Liver (tissue), 9 donors: Measurements from ENCODE around the gene CHD8. TPM values are rescaled to one million over a fixed set of nuclear protein-coding genes. Genes with fewer than 3 reads are reported as not detected.

Experiments
- DNase-seq: peaks from one replicate; pipeline ENCODE4 v3.0.0-alpha.2; 2017; ENCODE audit warnings: low spot score
- H3K27ac ChIP-seq, 2 donors: one replicate each; pipeline ENCODE4 v1.7.0; 2013; ENCODE audit warnings: inconsistent platforms in 2 of 2, low read length in 2 of 2, control low read depth in 1 of 2, low read depth in 1 of 2, mild to moderate bottlenecking in 1 of 2
- H3K27me3 ChIP-seq, 4 donors: one replicate each; pipeline versions ENCODE4 v1.6.1 to v1.7.0; 2013; ENCODE audit warnings: low read length in 3 of 4, inconsistent platforms in 1 of 4, mild to moderate bottlenecking in 1 of 4, moderate library complexity in 1 of 4; ENCODE audit not compliant: control insufficient read depth in 4 of 4, insufficient read depth in 4 of 4
- H3K36me3 ChIP-seq, 4 donors: one replicate each; pipeline versions ENCODE4 v1.6.1 to v1.7.0; 2013; ENCODE audit warnings: low read length in 3 of 4, mild to moderate bottlenecking in 3 of 4, low read depth in 1 of 4, moderate library complexity in 1 of 4; ENCODE audit not compliant: control insufficient read depth in 4 of 4, insufficient read depth in 3 of 4
- H3K4me1 ChIP-seq, 4 donors: one replicate each; pipeline versions ENCODE4 v1.6.1 to v1.7.0; 2013; ENCODE audit warnings: low read length in 3 of 4, mild to moderate bottlenecking in 3 of 4, moderate library complexity in 1 of 4; ENCODE audit not compliant: control insufficient read depth in 4 of 4, insufficient read depth in 4 of 4
- H3K4me3 ChIP-seq, 3 donors: one replicate each; pipeline versions ENCODE4 v1.6.1 to v1.7.0; 2013; ENCODE audit warnings: low read length in 3 of 3, control low read depth in 1 of 3, low read depth in 1 of 3, mild to moderate bottlenecking in 1 of 3
- H3K9ac ChIP-seq, 2 donors: one replicate each; pipeline ENCODE4 v1.7.0; 2013; ENCODE audit warnings: low read length in 2 of 2, mild to moderate bottlenecking in 2 of 2, moderate library complexity in 2 of 2, control low read depth in 1 of 2, low read depth in 1 of 2
- H3K9me3 ChIP-seq, 4 donors: one replicate each; pipeline versions ENCODE4 v1.6.1 to v1.7.0; 2013; ENCODE audit warnings: low read length in 3 of 4; ENCODE audit not compliant: control insufficient read depth in 4 of 4
- EGR1 ChIP-seq, 2 donors: IDR thresholded peaks; 2 replicates each; pipeline ENCODE4 v1.6.1; 2016 to 2018; ENCODE audit warnings: antibody characterized with exemption in 2 of 2, low read depth in 2 of 2
- FOXA1 ChIP-seq: IDR thresholded peaks from 2 replicates; pipeline ENCODE4 v1.6.1; 2016; ENCODE audit warnings: antibody characterized with exemption
- FOXA2 ChIP-seq: IDR thresholded peaks from 2 replicates; pipeline ENCODE4 v1.6.1; 2016; ENCODE audit warnings: antibody characterized with exemption
- GABPA ChIP-seq, 2 donors: IDR thresholded peaks in 1 of 2; conservative IDR thresholded peaks in 1 of 2; 2 replicates each; pipeline ENCODE4 v1.6.1; 2016; ENCODE audit warnings: antibody characterized with exemption in 2 of 2, mild to moderate bottlenecking in 1 of 2, moderate library complexity in 1 of 2
- HNF4A ChIP-seq, 2 donors: conservative IDR thresholded peaks; 2 replicates each; pipeline ENCODE4 v1.6.1; 2016; ENCODE audit warnings: antibody characterized with exemption in 2 of 2, mild to moderate bottlenecking in 2 of 2
- HNF4G ChIP-seq: IDR thresholded peaks from 2 replicates; pipeline ENCODE4 v1.6.1; 2016; ENCODE audit warnings: antibody characterized with exemption
- JUND ChIP-seq, 2 donors: IDR thresholded peaks; 2 replicates each; pipeline ENCODE4 v1.6.1; 2016; ENCODE audit warnings: antibody characterized with exemption in 2 of 2
- RAD21 ChIP-seq, 2 donors: IDR thresholded peaks; 2 replicates each; pipeline ENCODE4 v1.6.1; 2016; ENCODE audit warnings: antibody characterized with exemption in 2 of 2, mild to moderate bottlenecking in 2 of 2
- RXRA ChIP-seq, 2 donors: IDR thresholded peaks; 2 replicates each; pipeline ENCODE4 v1.6.1; 2017 to 2018; ENCODE audit warnings: antibody characterized with exemption in 2 of 2, mild to moderate bottlenecking in 1 of 2
- SP1 ChIP-seq: IDR thresholded peaks from 2 replicates; pipeline ENCODE4 v1.6.1; 2018; ENCODE audit warnings: antibody characterized with exemption, mild to moderate bottlenecking
- TAF1 ChIP-seq: conservative IDR thresholded peaks from 2 replicates; pipeline ENCODE4 v1.6.1; 2016; ENCODE audit warnings: antibody characterized with exemption, mild to moderate bottlenecking
- YY1 ChIP-seq: IDR thresholded peaks from 2 replicates; pipeline ENCODE4 v1.6.1; 2016; ENCODE audit warnings: antibody characterized with exemption, mild to moderate bottlenecking
- WGBS: extraction: QIAGEN DNeasy Blood & Tissue Kit; methylation state at CpG from one replicate; pipeline ENCODE4 v1.1.7; 2013; 5-methylcytosine and 5-hydroxymethylcytosine counted together
- polyA plus RNA-seq, 2 donors: library from polyadenylated mRNA; stranded (reverse) in 1 of 2; unstranded in 1 of 2; fragments of 200-250 nt in 1 of 2; fragments of >200 nt in 1 of 2; fragmentation: Nextera tagmentation in 1 of 2; extraction: Ambion mirVana in 1 of 2; gene quantifications; one replicate each; pipeline versions ENCODE4 v1.2.1 to v1.2.3, GENCODE V29; 2013 to 2015
- total RNA-seq, 2 donors: library from RNA; depleted of rRNA; stranded (reverse); fragments of >200 nt; gene quantifications; one replicate each; pipeline ENCODE4 v1.2.3, GENCODE V29; 2014
- TF ChIP-seq, protein P1 (sequence below): IDR thresholded peaks from 2 replicates; pipeline ENCODE4 v1.6.1; 2016; ENCODE audit warnings: antibody characterized with exemption
- TF ChIP-seq, protein P2 (sequence below): IDR thresholded peaks from 2 replicates; pipeline ENCODE4 v1.6.1; 2016; ENCODE audit warnings: antibody characterized with exemption, mild to moderate bottlenecking
- TF ChIP-seq, protein P3 (sequence below): IDR thresholded peaks from 2 replicates; pipeline ENCODE4 v1.6.1; 2016; ENCODE audit warnings: antibody characterized with exemption
- TF ChIP-seq, protein P4 (sequence below): fragments of 150-350 bp; IDR thresholded peaks from 2 replicates; pipeline ENCODE4 v1.5.1; 2017; ENCODE audit warnings: improper control_type of control experiment, low read depth, low read length; ENCODE audit not compliant: missing input control
- donor health status: healthy.
- donor health status: healthy.
- donor health status: healthy.
- donor health status: healthy.
- donor health status: healthy.

CHD8 gene
- total and polyA plus RNA-seq, 4 donors = 9.6 to 29.5 (median 19.2) TPM

DNA sequence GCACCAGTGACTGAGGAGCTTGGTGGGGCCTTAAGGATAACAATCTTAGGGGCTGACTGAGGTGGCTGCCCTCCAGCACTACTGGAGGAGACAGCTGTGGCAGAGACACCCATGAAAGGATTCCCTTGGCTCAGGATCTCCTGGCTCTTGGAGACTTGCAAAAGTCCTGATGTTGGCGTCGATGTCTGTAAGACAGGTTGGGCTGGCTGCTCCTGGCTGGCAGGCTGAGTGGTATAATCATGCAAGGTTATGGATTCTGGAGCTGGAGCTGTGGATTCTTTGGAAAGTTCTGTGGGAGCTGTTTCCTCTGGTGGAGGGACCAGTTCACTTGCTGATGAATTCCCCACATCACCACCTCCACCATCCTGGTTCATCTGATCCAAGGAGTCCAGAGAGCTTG is 24.8 kb downstream of the CHD8 start:
- H3K9ac ChIP-seq = no peak overlapping the region
- 97% methylated on average over 2 of the region's 2 CpGs for WGBS
- H3K36me3 ChIP-seq = peaks cover 18 to 43% (median 32%) of the 10 kb centered on the region in 4 donors
- H3K4me1 ChIP-seq = peaks cover 0 to 9% (median 6%) of the 10 kb centered on the region in 4 donors
- DNase-seq = no peak
- TF ChIP-seq HNF4G (no peak), FOXA2 (no peak), RXRA (IDR thresholded peaks at IDR 0.05) (no peak), RAD21 (IDR thresholded peaks at IDR 0.05) (no peak), JUND (IDR thresholded peaks at IDR 0.05) (no peak), EGR1 (IDR thresholded peaks at IDR 0.05; ENCODE audit: low read depth in 2 of 2) (no peak), FOXA1 (no peak), TAF1 (no peak), HNF4A (conservative IDR thresholded peaks at IDR 0.05) (no peak), SP1 (no peak)
- TF ChIP-seq, protein P1, sequence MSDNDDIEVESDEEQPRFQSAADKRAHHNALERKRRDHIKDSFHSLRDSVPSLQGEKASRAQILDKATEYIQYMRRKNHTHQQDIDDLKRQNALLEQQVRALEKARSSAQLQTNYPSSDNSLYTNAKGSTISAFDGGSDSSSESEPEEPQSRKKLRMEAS = no peak
- TF ChIP-seq, protein P2, sequence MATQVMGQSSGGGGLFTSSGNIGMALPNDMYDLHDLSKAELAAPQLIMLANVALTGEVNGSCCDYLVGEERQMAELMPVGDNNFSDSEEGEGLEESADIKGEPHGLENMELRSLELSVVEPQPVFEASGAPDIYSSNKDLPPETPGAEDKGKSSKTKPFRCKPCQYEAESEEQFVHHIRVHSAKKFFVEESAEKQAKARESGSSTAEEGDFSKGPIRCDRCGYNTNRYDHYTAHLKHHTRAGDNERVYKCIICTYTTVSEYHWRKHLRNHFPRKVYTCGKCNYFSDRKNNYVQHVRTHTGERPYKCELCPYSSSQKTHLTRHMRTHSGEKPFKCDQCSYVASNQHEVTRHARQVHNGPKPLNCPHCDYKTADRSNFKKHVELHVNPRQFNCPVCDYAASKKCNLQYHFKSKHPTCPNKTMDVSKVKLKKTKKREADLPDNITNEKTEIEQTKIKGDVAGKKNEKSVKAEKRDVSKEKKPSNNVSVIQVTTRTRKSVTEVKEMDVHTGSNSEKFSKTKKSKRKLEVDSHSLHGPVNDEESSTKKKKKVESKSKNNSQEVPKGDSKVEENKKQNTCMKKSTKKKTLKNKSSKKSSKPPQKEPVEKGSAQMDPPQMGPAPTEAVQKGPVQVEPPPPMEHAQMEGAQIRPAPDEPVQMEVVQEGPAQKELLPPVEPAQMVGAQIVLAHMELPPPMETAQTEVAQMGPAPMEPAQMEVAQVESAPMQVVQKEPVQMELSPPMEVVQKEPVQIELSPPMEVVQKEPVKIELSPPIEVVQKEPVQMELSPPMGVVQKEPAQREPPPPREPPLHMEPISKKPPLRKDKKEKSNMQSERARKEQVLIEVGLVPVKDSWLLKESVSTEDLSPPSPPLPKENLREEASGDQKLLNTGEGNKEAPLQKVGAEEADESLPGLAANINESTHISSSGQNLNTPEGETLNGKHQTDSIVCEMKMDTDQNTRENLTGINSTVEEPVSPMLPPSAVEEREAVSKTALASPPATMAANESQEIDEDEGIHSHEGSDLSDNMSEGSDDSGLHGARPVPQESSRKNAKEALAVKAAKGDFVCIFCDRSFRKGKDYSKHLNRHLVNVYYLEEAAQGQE = no peak
- TF ChIP-seq, protein P3, sequence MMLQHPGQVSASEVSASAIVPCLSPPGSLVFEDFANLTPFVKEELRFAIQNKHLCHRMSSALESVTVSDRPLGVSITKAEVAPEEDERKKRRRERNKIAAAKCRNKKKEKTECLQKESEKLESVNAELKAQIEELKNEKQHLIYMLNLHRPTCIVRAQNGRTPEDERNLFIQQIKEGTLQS = no peak
- H3K4me3 ChIP-seq = no peak overlapping the region
- H3K27me3 ChIP-seq = no peaks in the 10 kb centered on the region
- H3K27ac ChIP-seq = no peak overlapping the region
- H3K9me3 ChIP-seq = no peaks in the 10 kb centered on the region

DNA sequence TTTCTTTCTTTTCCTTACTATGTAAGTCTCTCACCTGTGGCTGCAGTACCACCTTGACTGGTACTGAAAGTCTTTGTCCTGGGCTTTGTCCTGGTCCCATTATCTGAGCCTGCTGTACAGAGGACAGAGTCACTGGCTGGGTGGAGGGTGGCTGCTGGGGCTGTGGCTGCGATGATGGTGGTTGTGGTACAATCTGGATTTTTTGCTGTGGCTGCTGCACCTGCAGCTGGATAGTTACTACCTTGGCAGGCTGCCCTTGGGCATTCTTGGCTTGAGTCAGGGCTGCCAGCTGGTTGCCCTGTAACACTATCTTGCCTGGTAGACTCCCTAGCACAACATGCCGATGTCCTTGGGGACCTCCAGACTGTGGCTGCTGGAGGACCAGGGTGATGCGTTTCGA is 27.0 kb downstream of the CHD8 start:
- no peak overlapping the region for H3K4me3 ChIP-seq
- H3K9me3 ChIP-seq = no peaks in the 10 kb centered on the region
- no peak overlapping the region for H3K9ac ChIP-seq
- 94% methylated on average over 4 of the region's 4 CpGs for WGBS
- no peaks in the 10 kb centered on the region for H3K4me1 ChIP-seq
- no peak for TF ChIP-seq EGR1 (IDR thresholded peaks at IDR 0.05; ENCODE audit: low read depth in 2 of 2)
- TF ChIP-seq YY1 = no peak
- TF ChIP-seq, protein P3 = no peak
- no peak for TF ChIP-seq GABPA (IDR thresholded peaks at IDR 0.05 in 1 of 2, conservative IDR thresholded peaks at IDR 0.05 in 1 of 2)
- TF ChIP-seq JUND (IDR thresholded peaks at IDR 0.05) = no peak
- H3K27me3 ChIP-seq = no peaks in the 10 kb centered on the region
- H3K27ac ChIP-seq = no peak overlapping the region
- H3K36me3 ChIP-seq = peaks cover 27 to 59% (median 46%) of the 10 kb centered on the region in 4 donors
- DNase-seq = no peak

DNA sequence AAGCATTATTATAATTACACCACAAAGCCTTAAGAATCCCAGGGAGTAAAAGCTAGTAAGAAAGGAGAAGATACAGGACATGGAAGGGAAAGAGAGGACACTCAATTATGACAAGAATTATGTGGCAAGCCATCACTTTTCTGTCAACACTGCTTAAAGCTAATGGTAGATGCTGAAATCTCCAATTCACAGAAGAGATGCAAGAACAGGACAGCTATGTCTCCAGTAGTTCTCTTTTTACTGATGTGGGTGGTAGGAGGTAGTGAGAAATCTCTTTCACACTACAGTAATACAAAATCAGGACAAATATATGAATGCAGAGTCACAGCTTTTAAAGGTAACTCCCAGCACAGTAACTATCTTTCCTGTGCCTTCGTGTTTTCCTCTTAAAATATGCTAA is 29.2 kb downstream of the CHD8 start:
- Histone ChIP-seq H3K9ac (no peak overlapping the region), H3K4me1 (no peaks in the 10 kb centered on the region), H3K27ac (no peak overlapping the region), H3K36me3 (peaks cover 32 to 69% (median 59%) of the 10 kb centered on the region in 4 donors), H3K27me3 (no peaks in the 10 kb centered on the region), H3K4me3 (no peak overlapping the region), H3K9me3 (no peaks in the 10 kb centered on the region)
- no peak for TF ChIP-seq SP1
- TF ChIP-seq, protein P4, sequence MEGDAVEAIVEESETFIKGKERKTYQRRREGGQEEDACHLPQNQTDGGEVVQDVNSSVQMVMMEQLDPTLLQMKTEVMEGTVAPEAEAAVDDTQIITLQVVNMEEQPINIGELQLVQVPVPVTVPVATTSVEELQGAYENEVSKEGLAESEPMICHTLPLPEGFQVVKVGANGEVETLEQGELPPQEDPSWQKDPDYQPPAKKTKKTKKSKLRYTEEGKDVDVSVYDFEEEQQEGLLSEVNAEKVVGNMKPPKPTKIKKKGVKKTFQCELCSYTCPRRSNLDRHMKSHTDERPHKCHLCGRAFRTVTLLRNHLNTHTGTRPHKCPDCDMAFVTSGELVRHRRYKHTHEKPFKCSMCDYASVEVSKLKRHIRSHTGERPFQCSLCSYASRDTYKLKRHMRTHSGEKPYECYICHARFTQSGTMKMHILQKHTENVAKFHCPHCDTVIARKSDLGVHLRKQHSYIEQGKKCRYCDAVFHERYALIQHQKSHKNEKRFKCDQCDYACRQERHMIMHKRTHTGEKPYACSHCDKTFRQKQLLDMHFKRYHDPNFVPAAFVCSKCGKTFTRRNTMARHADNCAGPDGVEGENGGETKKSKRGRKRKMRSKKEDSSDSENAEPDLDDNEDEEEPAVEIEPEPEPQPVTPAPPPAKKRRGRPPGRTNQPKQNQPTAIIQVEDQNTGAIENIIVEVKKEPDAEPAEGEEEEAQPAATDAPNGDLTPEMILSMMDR = no peak
- TF ChIP-seq, protein P3 = no peak
- 96% methylated on average over 1 of the region's 1 CpG for WGBS
- no peak for DNase-seq
